Panc1 (cell line): ENCODE measurements around the gene STRA6.

ENCODE experiments used
- POLR2AphosphoS5 ChIP-seq: IDR thresholded peaks from 2 replicates; pipeline ENCODE4 v1.6.1; 2012; ENCODE audit warnings: mild to moderate bottlenecking, low read depth, low read length, moderate library complexity
- TCF7L2 ChIP-seq: IDR thresholded peaks from 2 replicates; pipeline ENCODE4 v1.6.1; 2011; ENCODE audit warnings: mild to moderate bottlenecking, low read depth, low read length, inconsistent platforms
- TF ChIP-seq, protein P1 (sequence below): fragments of 450-650 bp; IDR thresholded peaks from 2 replicates; pipeline ENCODE4 v1.5.1; 2017; ENCODE audit warnings: mild to moderate bottlenecking

DNA sequence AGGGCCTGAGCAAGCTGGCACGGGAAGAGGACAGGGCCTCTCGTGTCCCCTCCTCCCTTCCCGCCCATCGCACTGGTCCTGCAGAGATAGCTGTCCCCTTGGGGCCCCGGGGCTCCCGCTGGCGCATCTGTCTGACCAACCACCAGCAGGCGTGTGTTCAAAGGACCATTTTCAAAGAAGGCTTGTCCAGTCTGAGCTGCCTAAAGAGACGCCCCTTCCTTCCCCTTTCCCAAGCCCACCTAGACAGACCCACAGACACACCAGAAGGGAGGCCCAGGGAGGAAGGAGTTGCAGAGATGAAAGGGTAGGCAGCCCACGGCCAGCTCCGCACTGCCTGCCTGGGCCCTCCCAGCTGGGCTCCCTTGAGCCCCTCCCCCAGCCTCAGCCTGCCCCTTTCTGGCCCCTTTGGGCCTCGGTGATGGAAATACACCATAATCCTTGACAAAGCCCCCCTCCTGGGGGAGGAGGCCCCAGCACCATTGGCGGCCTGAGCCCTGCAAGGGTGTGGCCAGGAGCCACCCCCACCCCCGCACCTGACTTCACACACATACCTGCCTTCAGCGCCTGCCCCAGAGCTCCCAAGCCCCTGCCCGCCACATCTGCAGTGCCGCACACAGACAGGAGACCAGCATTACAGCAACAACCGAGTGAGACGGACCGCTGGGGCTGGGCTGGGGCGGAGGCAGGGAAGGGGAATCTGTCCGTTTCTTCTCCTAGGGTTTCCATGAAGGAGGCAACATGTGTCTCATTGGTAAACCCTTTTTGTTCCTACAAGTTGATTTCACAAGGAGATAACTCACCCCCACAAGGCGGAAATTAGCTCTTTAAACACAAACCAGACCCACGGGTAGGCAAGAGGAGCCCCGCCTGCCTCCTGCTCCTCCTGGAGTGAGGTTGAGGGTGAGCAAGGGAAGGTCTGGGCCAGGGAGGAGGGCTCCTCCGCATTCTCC lies at the start of gene STRA6:
- TF ChIP-seq, protein P1, sequence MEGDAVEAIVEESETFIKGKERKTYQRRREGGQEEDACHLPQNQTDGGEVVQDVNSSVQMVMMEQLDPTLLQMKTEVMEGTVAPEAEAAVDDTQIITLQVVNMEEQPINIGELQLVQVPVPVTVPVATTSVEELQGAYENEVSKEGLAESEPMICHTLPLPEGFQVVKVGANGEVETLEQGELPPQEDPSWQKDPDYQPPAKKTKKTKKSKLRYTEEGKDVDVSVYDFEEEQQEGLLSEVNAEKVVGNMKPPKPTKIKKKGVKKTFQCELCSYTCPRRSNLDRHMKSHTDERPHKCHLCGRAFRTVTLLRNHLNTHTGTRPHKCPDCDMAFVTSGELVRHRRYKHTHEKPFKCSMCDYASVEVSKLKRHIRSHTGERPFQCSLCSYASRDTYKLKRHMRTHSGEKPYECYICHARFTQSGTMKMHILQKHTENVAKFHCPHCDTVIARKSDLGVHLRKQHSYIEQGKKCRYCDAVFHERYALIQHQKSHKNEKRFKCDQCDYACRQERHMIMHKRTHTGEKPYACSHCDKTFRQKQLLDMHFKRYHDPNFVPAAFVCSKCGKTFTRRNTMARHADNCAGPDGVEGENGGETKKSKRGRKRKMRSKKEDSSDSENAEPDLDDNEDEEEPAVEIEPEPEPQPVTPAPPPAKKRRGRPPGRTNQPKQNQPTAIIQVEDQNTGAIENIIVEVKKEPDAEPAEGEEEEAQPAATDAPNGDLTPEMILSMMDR, result no peak
- no peak for TF ChIP-seq TCF7L2
- TF ChIP-seq POLR2AphosphoS5, result no peak
